NB4 (cell line): ENCODE data around the gene PPP2R5C.

Experiments used
- CTCF ChIP-seq: IDR thresholded peaks from one replicate; pipeline ENCODE4 v1.5.1; 2012; ENCODE audit warnings: low read depth, low read length
- MAX ChIP-seq: IDR thresholded peaks from 2 replicates; pipeline ENCODE4 v1.6.1; 2011; ENCODE audit warnings: low read depth, low read length
- MYC ChIP-seq: IDR thresholded peaks from 2 replicates; pipeline ENCODE4 v1.6.1; 2011; ENCODE audit warnings: low read depth, low read length
- POLR2A ChIP-seq: IDR thresholded peaks from 2 replicates; pipeline ENCODE4 v1.6.1; 2011; ENCODE audit warnings: mild to moderate bottlenecking; ENCODE audit not compliant: insufficient read length; ENCODE audit errors: extremely low read depth

- TF ChIP-seq POLR2A (no peak), CTCF (no peak), MYC (no peak), MAX (no peak)
Observed at GRCh38 chr14:101881426-101881825, 119.9 kb downstream of the PPP2R5C start.
